ENCODE results near the gene PAK5.

Gene PAK5

DNA sequence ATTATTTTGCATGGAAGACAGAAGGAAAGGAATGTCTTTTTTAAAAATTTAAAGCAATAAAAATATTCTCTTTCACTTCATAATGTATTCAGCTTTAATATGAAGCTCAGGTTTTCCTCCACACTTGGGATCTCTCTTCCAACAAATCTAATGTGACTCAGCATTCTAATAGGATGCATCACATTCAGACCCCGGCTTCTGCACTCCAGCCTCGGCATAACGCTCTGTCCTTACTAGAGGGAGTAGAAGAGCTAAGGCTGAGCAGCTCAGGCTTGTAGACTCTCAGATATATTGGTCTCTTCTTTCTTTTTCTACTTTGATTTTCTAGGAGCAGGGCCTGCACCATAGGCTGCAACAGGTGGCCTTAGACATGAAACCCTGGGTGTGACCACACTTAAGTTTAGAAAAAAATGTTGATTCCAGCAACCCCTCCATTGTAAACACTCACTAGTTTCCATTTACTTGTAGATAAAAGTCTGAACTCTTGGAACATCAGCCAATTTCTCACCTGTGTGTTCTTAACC is 161.7 kb downstream of the PAK5 start:
- Histone ChIP-seq H3K4me3 (ENCODE audit: insufficient read depth, low read length, poor library complexity, severe bottlenecking) (no peak overlapping the region), H3F3A (ENCODE audit: insufficient read depth) (no peaks in the 10 kb centered on the region), H3K9me2 (replicated peaks; ENCODE audit: insufficient read depth, low read length) (no peaks in the 10 kb centered on the region), H3K27ac (ENCODE audit: low read depth, low read length) (no peak overlapping the region), H3K36me3 (ENCODE audit: low read length) (no peaks in the 10 kb centered on the region), H3K9me3 (ENCODE audit: insufficient read depth, low read length) (no peaks in the 10 kb centered on the region), H4K20me1 (ENCODE audit: low read depth, low read length) (no peaks in the 10 kb centered on the region), H3K27me3 (ENCODE audit: low read length) (no peaks in the 10 kb centered on the region), H2AFZ (ENCODE audit: low read depth, low read length, severe bottlenecking) (no peak overlapping the region), H3K79me2 (ENCODE audit: insufficient read depth, low read length) (no peaks in the 10 kb centered on the region), H3K9ac (ENCODE audit: low read length) (no peak overlapping the region), H3K4me2 (ENCODE audit: low read depth, low read length, poor library complexity, severe bottlenecking) (no peak overlapping the region)
- TF ChIP-seq CTCF (IDR thresholded peaks at IDR 0.05; ENCODE audit: insufficient read depth, low read length, poor library complexity, severe bottlenecking) (no peak), EZH2phosphoT487 (conservative IDR thresholded peaks at IDR 0.05; ENCODE audit: low read length) (no peak)

DNA sequence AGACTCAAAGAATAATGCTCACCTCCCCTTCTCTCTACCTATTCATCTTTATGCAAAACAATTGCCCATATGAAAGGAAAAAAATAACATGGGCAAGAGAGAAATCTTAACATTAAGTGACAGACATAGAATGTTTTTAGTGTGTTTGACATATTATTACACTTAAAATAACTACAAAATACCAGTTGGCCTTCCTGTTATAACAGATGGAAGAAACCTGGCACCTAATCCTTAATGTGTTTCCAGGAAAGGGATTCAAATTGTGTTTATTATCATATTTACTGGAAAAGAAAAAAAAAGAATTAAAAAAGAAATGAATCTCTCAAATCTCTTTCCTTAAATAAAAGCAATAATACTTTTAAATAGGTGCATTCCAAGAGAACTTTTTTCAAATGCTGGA is 165.9 kb downstream of the PAK5 start:
- Histone ChIP-seq H4K20me1 (ENCODE audit: low read depth, low read length) (no peaks in the 10 kb centered on the region), H3K9me2 (replicated peaks; ENCODE audit: insufficient read depth, low read length) (no peaks in the 10 kb centered on the region), H3K9me3 (ENCODE audit: insufficient read depth, low read length) (no peaks in the 10 kb centered on the region), H3K9ac (ENCODE audit: low read length) (no peak overlapping the region), H3K27ac (ENCODE audit: low read depth, low read length) (no peak overlapping the region), H3K4me2 (ENCODE audit: low read depth, low read length, poor library complexity, severe bottlenecking) (no peak overlapping the region), H2AFZ (ENCODE audit: low read depth, low read length, severe bottlenecking) (no peak overlapping the region), H3K79me2 (ENCODE audit: insufficient read depth, low read length) (no peaks in the 10 kb centered on the region), H3F3A (ENCODE audit: insufficient read depth) (no peaks in the 10 kb centered on the region), H3K36me3 (ENCODE audit: low read length) (no peaks in the 10 kb centered on the region), H3K4me3 (ENCODE audit: insufficient read depth, low read length, poor library complexity, severe bottlenecking) (no peak overlapping the region), H3K27me3 (ENCODE audit: low read length) (no peaks in the 10 kb centered on the region)
- TF ChIP-seq CTCF (IDR thresholded peaks at IDR 0.05; ENCODE audit: insufficient read depth, low read length, poor library complexity, severe bottlenecking) (no peak), EZH2phosphoT487 (conservative IDR thresholded peaks at IDR 0.05; ENCODE audit: low read length) (no peak)

DNA sequence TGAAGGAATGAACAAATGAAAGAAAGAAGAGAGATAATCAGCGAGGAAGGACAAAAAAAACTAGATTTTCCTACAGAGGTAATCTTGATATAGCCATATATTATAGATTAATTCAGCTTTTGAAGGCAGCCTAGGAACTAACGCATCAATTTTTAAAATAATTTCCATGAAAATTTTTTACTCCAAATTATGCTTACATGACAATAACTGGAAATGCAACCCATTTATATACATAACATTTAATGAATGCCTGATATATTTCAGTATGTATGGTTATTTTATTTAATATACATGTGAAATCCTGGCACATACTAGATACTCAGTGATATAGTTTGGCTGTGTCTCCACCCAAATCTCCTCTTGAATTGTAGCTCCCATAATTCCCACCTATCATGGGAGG is 166.8 kb downstream of the PAK5 start:
- no peak overlapping the region for H2AFZ ChIP-seq (ENCODE audit: low read depth, low read length, severe bottlenecking)

More for the DNA sequence above, 166.8 kb downstream of the PAK5 start:
- H3K4me3 ChIP-seq (ENCODE audit: insufficient read depth, low read length, poor library complexity, severe bottlenecking), result no peak overlapping the region
- H3K36me3 ChIP-seq (ENCODE audit: low read length), result no peaks in the 10 kb centered on the region
- no peaks in the 10 kb centered on the region for H3K79me2 ChIP-seq (ENCODE audit: insufficient read depth, low read length)
- H3K9me2 ChIP-seq (replicated peaks; ENCODE audit: insufficient read depth, low read length), result no peaks in the 10 kb centered on the region
- H3K4me2 ChIP-seq (ENCODE audit: low read depth, low read length, poor library complexity, severe bottlenecking), result no peak overlapping the region
- no peaks in the 10 kb centered on the region for H4K20me1 ChIP-seq (ENCODE audit: low read depth, low read length)
- H3K27me3 ChIP-seq (ENCODE audit: low read length), result no peaks in the 10 kb centered on the region
- no peak overlapping the region for H3K9ac ChIP-seq (ENCODE audit: low read length)
- TF ChIP-seq EZH2phosphoT487 (conservative IDR thresholded peaks at IDR 0.05; ENCODE audit: low read length) (no peak), CTCF (IDR thresholded peaks at IDR 0.05; ENCODE audit: insufficient read depth, low read length, poor library complexity, severe bottlenecking) (no peak)
- H3F3A ChIP-seq (ENCODE audit: insufficient read depth), result no peaks in the 10 kb centered on the region
- no peaks in the 10 kb centered on the region for H3K9me3 ChIP-seq (ENCODE audit: insufficient read depth, low read length)
- no peak overlapping the region for H3K27ac ChIP-seq (ENCODE audit: low read depth, low read length)

Measured in SU-DHL-6 (cell line).